ENCODE data around the gene FLT1. TPM values are rescaled to one million over a fixed set of nuclear protein-coding genes. Genes with fewer than 3 reads are reported as not detected.

Gene FLT1
- total and polyA plus RNA-seq, 11 donors = 13.1 to 73.2 (median 41.1) TPM

DNA sequence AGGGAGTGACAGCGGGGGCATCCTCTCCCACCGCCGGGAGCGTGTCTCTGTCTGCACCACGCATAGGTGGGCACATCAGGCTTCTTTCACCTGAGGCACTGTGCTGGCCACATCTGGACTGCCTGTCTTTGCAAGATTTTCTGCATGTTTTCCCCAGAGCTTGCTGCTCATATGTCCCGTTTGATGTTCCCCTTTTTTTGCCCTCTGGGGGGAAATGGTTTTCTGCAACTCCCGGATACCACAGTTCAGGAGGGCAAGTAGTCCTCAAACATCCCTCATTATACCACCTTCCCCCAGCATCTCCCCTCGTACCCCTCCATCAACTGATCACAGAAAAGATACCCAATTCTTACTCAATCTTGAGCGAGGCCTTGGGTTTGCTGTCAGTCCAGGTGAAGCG, 188.6 kb downstream of the FLT1 start:
- 90 to 96% (median 93%) methylated on average over 5 to 10 of the region's 10 CpGs for WGBS, 4 donors
- Histone ChIP-seq H3K27ac (no peak overlapping the region), H3K36me3 (peaks cover 0 to 85% (median 28%) of the 10 kb centered on the region in 9 donors), H3K4me1 (no peaks in the 10 kb centered on the region), H3K9me3 (no peaks in the 10 kb centered on the region), H3K27me3 (no peaks in the 10 kb centered on the region), H3K4me3 (no peak overlapping the region)
- TF ChIP-seq, protein P1, sequence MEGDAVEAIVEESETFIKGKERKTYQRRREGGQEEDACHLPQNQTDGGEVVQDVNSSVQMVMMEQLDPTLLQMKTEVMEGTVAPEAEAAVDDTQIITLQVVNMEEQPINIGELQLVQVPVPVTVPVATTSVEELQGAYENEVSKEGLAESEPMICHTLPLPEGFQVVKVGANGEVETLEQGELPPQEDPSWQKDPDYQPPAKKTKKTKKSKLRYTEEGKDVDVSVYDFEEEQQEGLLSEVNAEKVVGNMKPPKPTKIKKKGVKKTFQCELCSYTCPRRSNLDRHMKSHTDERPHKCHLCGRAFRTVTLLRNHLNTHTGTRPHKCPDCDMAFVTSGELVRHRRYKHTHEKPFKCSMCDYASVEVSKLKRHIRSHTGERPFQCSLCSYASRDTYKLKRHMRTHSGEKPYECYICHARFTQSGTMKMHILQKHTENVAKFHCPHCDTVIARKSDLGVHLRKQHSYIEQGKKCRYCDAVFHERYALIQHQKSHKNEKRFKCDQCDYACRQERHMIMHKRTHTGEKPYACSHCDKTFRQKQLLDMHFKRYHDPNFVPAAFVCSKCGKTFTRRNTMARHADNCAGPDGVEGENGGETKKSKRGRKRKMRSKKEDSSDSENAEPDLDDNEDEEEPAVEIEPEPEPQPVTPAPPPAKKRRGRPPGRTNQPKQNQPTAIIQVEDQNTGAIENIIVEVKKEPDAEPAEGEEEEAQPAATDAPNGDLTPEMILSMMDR (IDR thresholded peaks at IDR 0.05) = no peak
- TF ChIP-seq POLR2A (IDR thresholded peaks at IDR 0.05) = no peak
- DNase-seq (no peak), ATAC-seq (no peak)
- intact Hi-C loops (cut with DNase I) = no loop called here

DNA sequence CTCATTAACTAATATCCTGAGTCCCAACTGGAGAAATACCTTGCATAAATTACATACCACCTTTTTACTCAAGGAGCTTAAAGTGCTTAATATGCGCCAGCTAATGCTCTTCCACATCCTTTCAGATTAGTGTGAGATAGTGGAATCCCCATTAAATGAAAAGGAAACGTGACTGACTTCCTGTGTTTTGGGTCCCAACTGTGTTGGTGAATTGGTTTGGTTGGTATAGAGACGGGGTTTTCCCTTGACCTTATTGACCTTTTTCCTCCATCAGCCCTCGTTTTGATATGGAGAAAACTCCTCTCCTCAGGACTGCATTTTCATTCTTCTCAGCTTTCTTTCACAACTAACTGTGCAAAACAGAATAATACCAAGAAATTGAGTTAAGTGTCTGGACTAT, 193.1 kb downstream of the FLT1 start:
- no peak overlapping the region for H3K27ac ChIP-seq
- no peak for TF ChIP-seq POLR2A (IDR thresholded peaks at IDR 0.05)
- TF ChIP-seq, protein P1 (IDR thresholded peaks at IDR 0.05) = no peak
- intact Hi-C loops (cut with DNase I) = no loop called here
- ATAC-seq (no peak), DNase-seq (no peak)
- H3K4me1 ChIP-seq = no peaks in the 10 kb centered on the region
- 54 to 68% (median 63%) methylated on average over 4 of the region's 4 CpGs for WGBS, 4 donors
- no peaks in the 10 kb centered on the region for H3K27me3 ChIP-seq
- H3K9me3 ChIP-seq = no peaks in the 10 kb centered on the region
- H3K4me3 ChIP-seq = no peak overlapping the region
- peaks cover 0 to 55% (median 13%) of the 10 kb centered on the region in 9 donors for H3K36me3 ChIP-seq

DNA sequence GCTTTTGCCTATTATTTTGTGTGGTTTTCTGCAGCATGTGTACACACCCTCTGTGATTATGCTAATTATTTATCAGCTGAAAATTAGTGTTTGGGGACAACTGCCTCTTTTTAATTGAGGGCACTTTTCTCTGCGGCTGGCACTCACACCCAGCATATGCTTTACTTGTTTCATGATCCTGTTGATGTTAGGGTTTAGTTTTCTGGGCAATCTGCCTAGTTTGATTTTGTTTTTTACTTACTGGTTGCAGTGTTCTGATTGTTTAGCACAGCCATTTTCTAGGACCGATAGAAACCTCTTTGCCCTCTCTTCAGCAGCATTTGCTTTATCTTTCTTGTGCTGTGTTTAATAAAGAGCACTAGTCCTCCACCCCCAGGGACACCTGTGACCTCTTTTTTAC, 195.0 kb downstream of the FLT1 start:
- TF ChIP-seq POLR2A (IDR thresholded peaks at IDR 0.05) = no peak
- TF ChIP-seq, protein P1 (IDR thresholded peaks at IDR 0.05) = no peak
- no peaks in the 10 kb centered on the region for H3K27me3 ChIP-seq
- H3K27ac ChIP-seq = no peak overlapping the region
- no peak overlapping the region for H3K4me3 ChIP-seq
- no peak for ATAC-seq
- H3K4me1 ChIP-seq = no peaks in the 10 kb centered on the region
- intact Hi-C loops (cut with DNase I) = no loop called here
- 74 to 83% (median 79%) methylated on average over 2 of the region's 2 CpGs for WGBS, 4 donors
- H3K9me3 ChIP-seq = no peaks in the 10 kb centered on the region
- DNase-seq = no peak
- H3K36me3 ChIP-seq = peaks cover 0 to 51% (median 8%) of the 10 kb centered on the region in 9 donors

DNA sequence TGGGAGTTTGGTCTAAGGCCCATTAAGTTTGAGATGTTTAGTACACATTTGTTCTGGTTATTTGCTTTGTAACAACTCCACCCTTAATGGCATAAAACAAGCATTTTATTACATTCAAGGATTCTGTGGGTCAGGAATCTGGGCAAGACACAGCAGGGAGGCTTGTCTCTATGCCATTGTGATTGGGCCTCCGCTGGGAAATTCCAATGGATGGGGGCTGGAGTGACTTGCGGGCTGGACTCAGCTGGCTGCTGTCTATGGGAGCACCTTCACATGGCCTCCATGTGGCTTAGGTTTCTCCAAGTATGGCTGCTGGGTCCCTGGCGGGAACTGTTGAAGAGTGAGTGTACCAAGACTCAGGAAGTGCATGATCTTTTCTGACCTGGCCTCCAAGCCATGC, 197.6 kb downstream of the FLT1 start:
- Histone ChIP-seq H3K27ac (no peak overlapping the region), H3K36me3 (peaks cover 0 to 56% (median 30%) of the 10 kb centered on the region in 9 donors), H3K4me1 (no peaks in the 10 kb centered on the region), H3K9me3 (no peaks in the 10 kb centered on the region), H3K4me3 (no peak overlapping the region), H3K27me3 (no peaks in the 10 kb centered on the region)
- intact Hi-C loops (cut with DNase I) = no loop called here
- ATAC-seq (no peak), DNase-seq (no peak)
- TF ChIP-seq, protein P1 (IDR thresholded peaks at IDR 0.05) = no peak
- no peak for TF ChIP-seq POLR2A (IDR thresholded peaks at IDR 0.05)
- WGBS, 4 donors = 85 to 100% (median 92%) methylated on average over 3 of the region's 3 CpGs

Data from heart left ventricle (tissue), 16 donors.